ENCODE measurements around the gene OLAH. TPM values are rescaled to one million over a fixed set of nuclear protein-coding genes. Genes with fewer than 3 reads are reported as not detected.
A peak's percentile ranks its signal among the peaks of the same experiment; 100 is the strongest.

OLAH gene
- polyA plus RNA-seq, 1 donor (not counting 4 experiments of a cell fraction or from before 2014, with no cell fraction given) = 0.54 TPM

GRCh38 chr10:15038416-15038815 lies 5.3 kb upstream of the OLAH start:
- Histone ChIP-seq H3K4me1 (ENCODE audit: control insufficient read depth, extremely low read depth, insufficient read depth, low read length) (peaks cover 6% of the 10 kb centered on the region), H3K79me2 (ENCODE audit: control insufficient read depth, insufficient read depth, low read length) (no peaks in the 10 kb centered on the region), H3K9ac (ENCODE audit: control insufficient read depth, extremely low read depth, insufficient read depth, low read length) (no peak overlapping the region), H4K20me1 (ENCODE audit: control insufficient read depth, extremely low read depth, insufficient read depth, low read length) (no peaks in the 10 kb centered on the region), H3K27ac (ENCODE audit: control insufficient read depth, insufficient read depth, low read length) (no peak overlapping the region), H2AFZ (ENCODE audit: control insufficient read depth, low read length) (no peak overlapping the region), H3K4me3 (ENCODE audit: control insufficient read depth in 2 of 3, extremely low read depth in 1 of 3, insufficient read depth in 2 of 3, low read depth in 1 of 3, low read length in 3 of 3) (no peak overlapping the region), H3K9me3 (ENCODE audit: control insufficient read depth, low read depth, low read length) (no peaks in the 10 kb centered on the region), H3K9me1 (ENCODE audit: control insufficient read depth, extremely low read depth, insufficient read depth, low read length) (no peaks in the 10 kb centered on the region), H3K4me2 (ENCODE audit: control insufficient read depth, extremely low read depth, insufficient read depth, low read depth, low read length) (no peak overlapping the region), H3K27me3 (ENCODE audit: control insufficient read depth, extremely low read depth, insufficient read depth, low read length) (no peaks in the 10 kb centered on the region), H3K36me3 (ENCODE audit: control insufficient read depth in 2 of 2, extremely low read depth in 1 of 2, insufficient read depth in 2 of 2, low read length in 2 of 2) (no peaks in the 10 kb centered on the region)
- no peak for FAIRE-seq
- no peak for TF ChIP-seq EZH2 (IDR thresholded peaks at IDR 0.05; ENCODE audit: low read length)
- no peak for TF ChIP-seq CTCF (optimal IDR thresholded peaks at IDR 0.05 in 1 of 3, IDR thresholded peaks at IDR 0.05 in 1 of 3, conservative IDR thresholded peaks at IDR 0.05 in 1 of 3; ENCODE audit: extremely low read depth in 1 of 3, insufficient read depth in 2 of 3, low read length in 3 of 3)
- dilution Hi-C loops (cut with MboI; ENCODE audit: extremely low pct_ligation_motif_present, low sequenced_read_pairs) = no loop called here
- no peak for DNase-seq (ENCODE audit: low read depth, low spot score)

GRCh38 chr10:15045380-15045779 lies 1.6 kb downstream of the OLAH start:
- TF ChIP-seq EZH2 (IDR thresholded peaks at IDR 0.05; ENCODE audit: low read length) (no peak), CTCF (optimal IDR thresholded peaks at IDR 0.05 in 1 of 3, IDR thresholded peaks at IDR 0.05 in 1 of 3, conservative IDR thresholded peaks at IDR 0.05 in 1 of 3; ENCODE audit: extremely low read depth in 1 of 3, insufficient read depth in 2 of 3, low read length in 3 of 3) (no peak)
- no peaks in the 10 kb centered on the region for H3K9me1 ChIP-seq (ENCODE audit: control insufficient read depth, extremely low read depth, insufficient read depth, low read length)
- H3K79me2 ChIP-seq (ENCODE audit: control insufficient read depth, insufficient read depth, low read length) = no peaks in the 10 kb centered on the region
- dilution Hi-C loops (cut with MboI; ENCODE audit: extremely low pct_ligation_motif_present, low sequenced_read_pairs) = no loop called here
- no peak overlapping the region for H3K4me2 ChIP-seq (ENCODE audit: control insufficient read depth, extremely low read depth, insufficient read depth, low read depth, low read length)
- DNase-seq (ENCODE audit: low read depth, low spot score) (no peak), FAIRE-seq (no peak)
- no peaks in the 10 kb centered on the region for H4K20me1 ChIP-seq (ENCODE audit: control insufficient read depth, extremely low read depth, insufficient read depth, low read length)
- H3K4me1 ChIP-seq (ENCODE audit: control insufficient read depth, extremely low read depth, insufficient read depth, low read length) = peaks cover 11% of the 10 kb centered on the region
- no peaks in the 10 kb centered on the region for H3K36me3 ChIP-seq (ENCODE audit: control insufficient read depth in 2 of 2, extremely low read depth in 1 of 2, insufficient read depth in 2 of 2, low read length in 2 of 2)
- no peak overlapping the region for H3K27ac ChIP-seq (ENCODE audit: control insufficient read depth, insufficient read depth, low read length)
- H3K4me3 ChIP-seq (ENCODE audit: control insufficient read depth in 2 of 3, extremely low read depth in 1 of 3, insufficient read depth in 2 of 3, low read depth in 1 of 3, low read length in 3 of 3) = no peak overlapping the region
- no peaks in the 10 kb centered on the region for H3K9me3 ChIP-seq (ENCODE audit: control insufficient read depth, low read depth, low read length)
- peak overlapping the region; percentile 33 for H2AFZ ChIP-seq (ENCODE audit: control insufficient read depth, low read length)
- H3K9ac ChIP-seq (ENCODE audit: control insufficient read depth, extremely low read depth, insufficient read depth, low read length) = no peak overlapping the region
- no peaks in the 10 kb centered on the region for H3K27me3 ChIP-seq (ENCODE audit: control insufficient read depth, extremely low read depth, insufficient read depth, low read length)

All from keratinocyte (primary cell).